COLO668 (cell line): ENCODE results near the gene SERPINB13.
"Not testable (repeated sequence)": the region's sequence is repeated elsewhere in the genome, so short reads cannot be mapped to it uniquely, and the experiment has no call there.

Experiments used
- DNase-seq: peaks from one replicate; lab custom pipeline; 2025; ENCODE audit not compliant: unreplicated experiment; lab: John Stamatoyannopoulos, UW

Gene SERPINB13

GRCh38 chr18:63590373-63590772, 3.2 kb downstream of the SERPINB13 start:
- DNase-seq: no peak

- DNase-seq: no peak
Observed at GRCh38 chr18:63590966-63591695, 4.0 kb downstream of the SERPINB13 start.

- DNase-seq: no peak
Observed at GRCh38 chr18:63591725-63592124, 4.6 kb downstream of the SERPINB13 start.

GRCh38 chr18:63592471-63592870, 5.3 kb downstream of the SERPINB13 start:
- DNase-seq: no peak

GRCh38 chr18:63596964-63597363, 9.8 kb downstream of the SERPINB13 start:
- no peak for DNase-seq

- no peak for DNase-seq
Observed at GRCh38 chr18:63603355-63603754, 16.2 kb downstream of the SERPINB13 start.

- no peak for DNase-seq
Observed at GRCh38 chr18:63603772-63604171, 16.6 kb downstream of the SERPINB13 start.

- DNase-seq: no peak
Observed at GRCh38 chr18:63604791-63605567, 17.8 kb downstream of the SERPINB13 start.

GRCh38 chr18:63606526-63606925, 19.4 kb downstream of the SERPINB13 start:
- no peak for DNase-seq

GRCh38 chr18:63613420-63613819, 26.3 kb downstream of the SERPINB13 start:
- DNase-seq: no peak

- DNase-seq: no peak
Observed at GRCh38 chr18:63617049-63617914, 30.1 kb downstream of the SERPINB13 start.

GRCh38 chr18:63617915-63618234, 30.7 kb downstream of the SERPINB13 start:
- no peak for DNase-seq

- no peak for DNase-seq
Observed at GRCh38 chr18:63619661-63620060, 32.5 kb downstream of the SERPINB13 start.

- no peak for DNase-seq
Observed at GRCh38 chr18:63624863-63625262, 37.7 kb downstream of the SERPINB13 start.

- DNase-seq: no peak
Observed at GRCh38 chr18:63626431-63626830, 39.3 kb downstream of the SERPINB13 start.

GRCh38 chr18:63627819-63628218, 40.7 kb downstream of the SERPINB13 start:
- no peak for DNase-seq

- DNase-seq: no peak
Observed at GRCh38 chr18:63637703-63638102, 50.6 kb downstream of the SERPINB13 start.

GRCh38 chr18:63641157-63641680, 54.1 kb downstream of the SERPINB13 start:
- DNase-seq: not testable (repeated sequence)

- not testable (repeated sequence) for DNase-seq
Observed at GRCh38 chr18:63642668-63643356, 55.7 kb downstream of the SERPINB13 start.

- DNase-seq: not testable (repeated sequence)
Observed at GRCh38 chr18:63644142-63644541, 57.0 kb downstream of the SERPINB13 start, which contains the start of gene SERPINB4. SERPINB4 (minus strand) TSS chr18:63644256; CDS start chr18:63643577, 679 bp downstream.

- DNase-seq: not testable (repeated sequence)
Observed at GRCh38 chr18:63644694-63645093, 57.6 kb downstream of the SERPINB13 start.
